Measurements from ENCODE around the gene RAB8A. TPM values are rescaled to one million over a fixed set of nuclear protein-coding genes. Genes with fewer than 3 reads are reported as not detected.
A peak's percentile ranks its signal among the peaks of the same experiment; 100 is the strongest.
"Not testable (repeated sequence)": the region's sequence is repeated elsewhere in the genome, so short reads cannot be mapped to it uniquely, and the experiment has no call there.

The RAB8A gene
- total RNA-seq, 2 donors from 2014 or later: 40.5 to 41.5 TPM

DNA sequence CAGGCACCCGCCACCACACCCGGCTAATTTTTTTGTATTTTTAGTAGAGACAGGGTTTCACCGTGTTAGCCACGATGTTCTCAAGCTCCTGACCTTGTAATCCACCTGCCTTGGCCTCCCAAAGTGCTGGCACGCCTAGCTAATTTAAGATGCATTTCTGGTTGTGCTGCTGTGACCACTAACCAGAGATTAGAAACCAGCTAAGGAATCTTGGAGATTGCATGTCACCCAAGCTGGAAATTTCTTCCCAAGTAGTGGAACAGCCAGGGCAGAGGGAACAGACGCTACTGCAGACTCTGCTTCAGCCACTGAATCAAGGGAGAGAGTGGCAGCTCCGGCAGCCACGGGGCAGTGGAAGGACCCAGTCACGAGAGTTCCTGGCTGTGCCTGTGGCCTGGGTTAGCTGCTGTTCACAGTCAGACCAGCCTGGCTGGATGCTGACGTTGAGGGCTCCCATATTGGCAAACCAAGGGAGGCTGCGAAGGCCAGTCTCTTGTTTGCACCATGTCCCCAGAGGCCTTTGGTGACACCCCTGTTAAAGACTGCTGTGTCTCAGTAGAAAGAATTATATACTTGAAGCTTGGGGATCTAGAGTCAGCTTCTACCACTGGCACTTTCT is 27.5 kb upstream of the RAB8A start:
- TF ChIP-seq, protein P1, sequence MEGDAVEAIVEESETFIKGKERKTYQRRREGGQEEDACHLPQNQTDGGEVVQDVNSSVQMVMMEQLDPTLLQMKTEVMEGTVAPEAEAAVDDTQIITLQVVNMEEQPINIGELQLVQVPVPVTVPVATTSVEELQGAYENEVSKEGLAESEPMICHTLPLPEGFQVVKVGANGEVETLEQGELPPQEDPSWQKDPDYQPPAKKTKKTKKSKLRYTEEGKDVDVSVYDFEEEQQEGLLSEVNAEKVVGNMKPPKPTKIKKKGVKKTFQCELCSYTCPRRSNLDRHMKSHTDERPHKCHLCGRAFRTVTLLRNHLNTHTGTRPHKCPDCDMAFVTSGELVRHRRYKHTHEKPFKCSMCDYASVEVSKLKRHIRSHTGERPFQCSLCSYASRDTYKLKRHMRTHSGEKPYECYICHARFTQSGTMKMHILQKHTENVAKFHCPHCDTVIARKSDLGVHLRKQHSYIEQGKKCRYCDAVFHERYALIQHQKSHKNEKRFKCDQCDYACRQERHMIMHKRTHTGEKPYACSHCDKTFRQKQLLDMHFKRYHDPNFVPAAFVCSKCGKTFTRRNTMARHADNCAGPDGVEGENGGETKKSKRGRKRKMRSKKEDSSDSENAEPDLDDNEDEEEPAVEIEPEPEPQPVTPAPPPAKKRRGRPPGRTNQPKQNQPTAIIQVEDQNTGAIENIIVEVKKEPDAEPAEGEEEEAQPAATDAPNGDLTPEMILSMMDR (IDR thresholded peaks at IDR 0.05): no peak
- ATAC-seq (ENCODE audit: insufficient number of reproducible peaks, low FRiP score, low read depth) (no peak), DNase-seq (ENCODE audit: low spot score) (no peak)
- H3K4me1 ChIP-seq (ENCODE audit: control insufficient read depth in 1 of 2, low read depth in 2 of 2): peaks cover 26 to 97% of the 10 kb centered on the region in 2 donors
- no peaks in the 10 kb centered on the region for H3K27me3 ChIP-seq (replicated peaks; ENCODE audit: insufficient read depth)
- H3K4me3 ChIP-seq: no peak overlapping the region
- H3K27ac ChIP-seq: peak overlapping the region; percentile 40 to 57
- peaks cover 83% of the 10 kb centered on the region for H3K36me3 ChIP-seq
- H3K9me3 ChIP-seq: no peaks in the 10 kb centered on the region

DNA sequence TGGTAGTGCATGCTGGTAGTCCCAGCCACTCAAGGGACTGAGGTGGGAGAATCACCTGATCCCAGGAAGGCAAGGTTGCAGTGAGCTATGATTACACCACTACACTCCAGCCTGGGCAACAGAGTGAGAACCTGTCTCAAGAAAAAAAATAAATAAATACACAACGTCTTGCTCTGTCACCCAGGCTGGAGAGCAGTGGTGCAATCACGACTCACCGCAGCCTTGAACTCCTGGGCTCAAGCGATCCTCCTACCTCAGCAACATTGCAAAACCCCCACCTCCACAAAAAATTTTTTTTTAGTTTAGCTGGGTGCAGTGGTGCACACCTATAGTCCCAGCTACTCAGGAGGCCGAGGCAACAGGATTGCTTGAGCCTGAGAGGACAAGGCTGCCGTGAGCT is 26.6 kb upstream of the RAB8A start:
- Histone ChIP-seq H3K27ac (peak overlapping the region; percentile 40 to 57), H3K27me3 (replicated peaks; ENCODE audit: insufficient read depth) (no peaks in the 10 kb centered on the region), H3K4me1 (ENCODE audit: control insufficient read depth in 1 of 2, low read depth in 2 of 2) (peaks cover 18 to 88% of the 10 kb centered on the region in 2 donors), H3K9me3 (no peaks in the 10 kb centered on the region), H3K4me3 (no peak overlapping the region), H3K36me3 (peaks cover 93% of the 10 kb centered on the region)
- TF ChIP-seq, protein P1 (IDR thresholded peaks at IDR 0.05): no peak
- ATAC-seq (ENCODE audit: insufficient number of reproducible peaks, low FRiP score, low read depth) (no peak), DNase-seq (ENCODE audit: low spot score) (no peak)

DNA sequence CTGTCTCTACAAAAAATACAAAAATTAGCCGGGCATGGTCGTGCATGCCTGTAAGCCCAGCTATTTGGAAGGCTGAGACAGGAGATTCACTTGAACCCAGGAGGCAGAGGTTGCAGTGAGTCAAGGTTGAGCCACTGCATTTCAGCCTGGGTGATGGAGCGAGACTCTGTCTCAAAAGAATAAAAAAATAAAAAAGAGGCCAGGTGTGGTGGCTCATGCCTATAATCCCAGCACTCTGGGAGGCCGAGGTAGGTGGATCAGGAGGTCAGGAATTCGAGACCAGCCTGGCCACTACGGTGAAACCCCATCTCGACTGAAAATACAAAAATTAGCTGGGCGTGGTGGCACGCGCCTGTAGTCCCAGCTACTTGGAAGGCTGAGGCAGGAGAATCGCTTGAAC is 24.3 kb upstream of the RAB8A start:
- Histone ChIP-seq H3K27ac (peak overlapping the region; percentile 12 to 56), H3K36me3 (peaks cover 100% of the 10 kb centered on the region), H3K4me1 (ENCODE audit: control insufficient read depth in 1 of 2, low read depth in 2 of 2) (peaks cover 4 to 65% of the 10 kb centered on the region in 2 donors)
- H3K27me3 ChIP-seq (replicated peaks; ENCODE audit: insufficient read depth); ATAC-seq (ENCODE audit: insufficient number of reproducible peaks, low FRiP score, low read depth); DNase-seq (ENCODE audit: low spot score); H3K4me3 ChIP-seq; H3K9me3 ChIP-seq: not testable (repeated sequence)

DNA sequence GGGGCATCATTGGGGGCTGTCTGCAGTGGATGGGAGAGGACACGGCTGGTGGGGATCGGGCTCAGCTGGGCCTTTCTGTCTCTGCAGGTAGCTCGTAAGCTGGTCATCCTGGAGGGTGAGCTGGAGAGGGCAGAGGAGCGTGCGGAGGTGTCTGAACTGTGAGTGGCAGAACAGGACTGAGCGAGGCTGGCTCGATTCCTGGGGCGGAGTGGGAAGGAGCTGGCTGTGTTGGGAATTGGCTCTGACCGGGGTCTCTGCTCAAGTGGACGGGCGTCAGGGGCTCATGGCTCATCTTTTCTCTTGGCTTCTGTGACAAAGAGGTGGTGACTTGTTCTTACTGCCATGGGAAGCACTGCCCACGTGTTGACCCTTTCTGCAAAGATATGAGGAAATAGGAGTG is 23.7 kb upstream of the RAB8A start:
- Histone ChIP-seq H3K27me3 (replicated peaks; ENCODE audit: insufficient read depth) (no peaks in the 10 kb centered on the region), H3K9me3 (no peaks in the 10 kb centered on the region), H3K27ac (peak overlapping the region; percentile 24 to 56), H3K4me1 (ENCODE audit: control insufficient read depth in 1 of 2, low read depth in 2 of 2) (peaks cover 4 to 63% of the 10 kb centered on the region in 2 donors), H3K36me3 (peaks cover 100% of the 10 kb centered on the region), H3K4me3 (no peak overlapping the region)
- DNase-seq (ENCODE audit: low spot score) (no peak), ATAC-seq (ENCODE audit: insufficient number of reproducible peaks, low FRiP score, low read depth) (no peak)
- TF ChIP-seq, protein P1 (IDR thresholded peaks at IDR 0.05): no peak

DNA sequence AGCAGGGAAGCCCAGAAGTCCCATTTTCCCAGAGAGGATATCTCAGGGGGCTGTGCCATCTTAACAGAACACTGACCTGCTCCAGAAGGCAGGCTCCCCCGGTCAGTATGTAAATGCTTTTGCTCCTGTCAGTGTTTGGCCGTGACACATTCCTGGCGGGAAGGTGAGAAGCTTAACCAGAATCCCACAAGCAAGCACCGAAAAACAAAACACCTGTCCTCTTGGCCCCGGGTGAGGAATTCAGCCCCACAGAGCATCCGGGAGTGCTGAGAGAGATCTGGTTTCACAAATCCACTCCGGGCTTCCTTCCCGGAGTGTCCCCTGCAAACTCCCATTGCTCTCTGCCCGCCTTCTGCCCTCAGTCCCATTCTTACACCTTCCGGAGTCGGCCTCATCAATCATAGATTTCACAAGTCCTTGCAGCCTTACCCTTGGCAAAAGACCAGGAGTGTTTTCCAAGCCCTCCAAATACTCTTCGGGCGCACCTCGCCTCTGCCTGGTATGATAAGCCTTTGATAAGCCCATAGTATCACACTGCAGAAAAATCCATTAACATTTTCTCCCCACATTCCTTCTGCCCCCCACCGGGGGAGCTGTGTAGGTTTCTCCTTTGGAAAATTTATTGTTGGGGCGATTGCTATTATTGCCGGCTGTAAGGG is 23.2 kb upstream of the RAB8A start:
- H3K27me3 ChIP-seq (replicated peaks; ENCODE audit: insufficient read depth): no peaks in the 10 kb centered on the region
- peaks cover 100% of the 10 kb centered on the region for H3K36me3 ChIP-seq
- ATAC-seq (ENCODE audit: insufficient number of reproducible peaks, low FRiP score, low read depth): no peak
- H3K27ac ChIP-seq: peak overlapping the region; percentile 24 to 56
- peaks cover 4 to 63% of the 10 kb centered on the region in 2 donors for H3K4me1 ChIP-seq (ENCODE audit: control insufficient read depth in 1 of 2, low read depth in 2 of 2)
- no peak for DNase-seq (ENCODE audit: low spot score)
- no peaks in the 10 kb centered on the region for H3K9me3 ChIP-seq
- TF ChIP-seq, protein P1 (IDR thresholded peaks at IDR 0.05): no peak
- no peak overlapping the region for H3K4me3 ChIP-seq

All from thoracic aorta (tissue), 2 donors.